H9 (cell line): ENCODE measurements around the gene DARS1. TPM values are rescaled to one million over a fixed set of nuclear protein-coding genes. Genes with fewer than 3 reads are reported as not detected.

Experiments used
- DNase-seq: peaks from one replicate; pipeline ENCODE4 v3.0.0-alpha.2; 2017
- H2AFZ ChIP-seq: one replicate; pipeline ENCODE4 v1.6.1; 2013; ENCODE audit warnings: mild to moderate bottlenecking, low read length, control low read depth, moderate library complexity
- H2AK5ac ChIP-seq: 2 replicates; pipeline ENCODE4 v1.6.1; 2013; ENCODE audit warnings: low read length, control low read depth, mixed read lengths; ENCODE audit not compliant: insufficient read length
- H2BK120ac ChIP-seq: one replicate; pipeline ENCODE4 v1.6.1; 2013; ENCODE audit warnings: low read depth, mild to moderate bottlenecking, low read length, control low read depth, inconsistent platforms; ENCODE audit not compliant: poor library complexity, severe bottlenecking
- H2BK12ac ChIP-seq: 2 replicates; pipeline ENCODE4 v1.6.1; 2013; ENCODE audit warnings: low read length, control low read depth, mixed read lengths, low read depth; ENCODE audit not compliant: insufficient read length
- H2BK15ac ChIP-seq: 2 replicates; pipeline ENCODE4 v1.6.1; 2013; ENCODE audit warnings: low read depth, low read length, control low read depth
- H2BK20ac ChIP-seq: one replicate; pipeline ENCODE4 v1.6.1; 2013; ENCODE audit warnings: low read depth, mild to moderate bottlenecking, low read length, control low read depth, inconsistent platforms; ENCODE audit not compliant: poor library complexity, severe bottlenecking
- H2BK5ac ChIP-seq: 2 replicates; pipeline ENCODE4 v1.6.1; 2013; ENCODE audit warnings: low read length, control low read depth, mixed read lengths; ENCODE audit not compliant: insufficient read length
- H3K14ac ChIP-seq: 2 replicates; pipeline ENCODE4 v1.6.1; 2013; ENCODE audit warnings: low read length, control low read depth; ENCODE audit not compliant: insufficient read depth
- H3K18ac ChIP-seq: 2 replicates; pipeline ENCODE4 v1.6.1; 2013; ENCODE audit warnings: low read depth, mild to moderate bottlenecking, mixed read lengths, low read length, control low read depth; ENCODE audit not compliant: insufficient read length
- H3K23ac ChIP-seq: 2 replicates; pipeline ENCODE4 v1.6.1; 2013; ENCODE audit warnings: low read length, control low read depth, mixed read lengths, low read depth; ENCODE audit not compliant: insufficient read length
- H3K23me2 ChIP-seq: 2 replicates; pipeline ENCODE4 v1.6.1; 2013; ENCODE audit warnings: low read depth, mild to moderate bottlenecking, mixed read lengths, low read length, control low read depth; ENCODE audit not compliant: insufficient read length, poor library complexity, severe bottlenecking
- H3K27ac ChIP-seq: 2 replicates; pipeline ENCODE4 v1.5.1; 2013; ENCODE audit warnings: low read length, control low read depth, mixed read lengths, low read depth; ENCODE audit not compliant: insufficient read length
- H3K27me3 ChIP-seq: 2 replicates; pipeline ENCODE4 v1.6.1; 2013; ENCODE audit warnings: low read length, control low read depth, inconsistent platforms; ENCODE audit not compliant: insufficient read depth
- H3K4ac ChIP-seq: 2 replicates; pipeline ENCODE4 v1.6.1; 2013; ENCODE audit warnings: low read depth, mild to moderate bottlenecking, control low read depth, inconsistent platforms, low read length, moderate library complexity
- H3K4me1 ChIP-seq: 2 replicates; pipeline ENCODE4 v1.6.1; 2013; ENCODE audit warnings: low read length, control low read depth, inconsistent platforms; ENCODE audit not compliant: insufficient read depth
- H3K4me2 ChIP-seq: 2 replicates; pipeline ENCODE4 v1.6.1; 2013; ENCODE audit warnings: low read length, control low read depth, mixed read lengths; ENCODE audit not compliant: insufficient read length, insufficient read depth
- H3K56ac ChIP-seq: 2 replicates; pipeline ENCODE4 v1.6.1; 2013; ENCODE audit warnings: low read depth, mild to moderate bottlenecking, mixed read lengths, low read length, control low read depth; ENCODE audit not compliant: insufficient read length
- H3K79me1 ChIP-seq: 2 replicates; pipeline ENCODE4 v1.6.1; 2013; ENCODE audit warnings: low read depth, mild to moderate bottlenecking, moderate library complexity, low read length, control low read depth, inconsistent platforms; ENCODE audit not compliant: insufficient read depth, poor library complexity, severe bottlenecking
- H3K79me2 ChIP-seq: 2 replicates; pipeline ENCODE4 v1.6.1; 2013; ENCODE audit warnings: low read length, control low read depth, inconsistent platforms; ENCODE audit not compliant: insufficient read depth
- H3K9ac ChIP-seq: 2 replicates; pipeline ENCODE4 v1.6.1; 2013; ENCODE audit warnings: low read length, control low read depth, mixed read lengths; ENCODE audit not compliant: insufficient read length; ENCODE audit errors: extremely low read depth
- H3K9me3 ChIP-seq: one replicate; pipeline ENCODE4 v1.6.1; 2013; ENCODE audit warnings: low read depth, low read length, inconsistent platforms; ENCODE audit not compliant: control insufficient read depth
- H3T11ph ChIP-seq: one replicate; pipeline ENCODE4 v1.6.1; 2013; ENCODE audit warnings: mild to moderate bottlenecking, low read length, control low read depth, inconsistent platforms
- H4K20me1 ChIP-seq: one replicate; pipeline ENCODE4 v1.6.1; 2013; ENCODE audit not compliant: control insufficient read depth, insufficient read length, insufficient read depth
- H4K5ac ChIP-seq: 2 replicates; pipeline ENCODE4 v1.6.1; 2013; ENCODE audit warnings: low read depth, mild to moderate bottlenecking, mixed read lengths, low read length, control low read depth; ENCODE audit not compliant: insufficient read length
- H4K8ac ChIP-seq: replicated peaks from 2 replicates; pipeline ENCODE4 v1.6.1; 2013; ENCODE audit warnings: low read length, control low read depth, mixed read lengths, low read depth; ENCODE audit not compliant: insufficient read length
- H4K91ac ChIP-seq: 2 replicates; pipeline ENCODE4 v1.6.1; 2013; ENCODE audit warnings: low read depth, mild to moderate bottlenecking, moderate library complexity, mixed read lengths, low read length, control low read depth; ENCODE audit not compliant: insufficient read length
- H3K27ac Mint-ChIP-seq, 3 experiments: 2 replicates in 2 of 3; 3 replicates in 1 of 3; pipeline ENCODE4 v1.8.0; 2020 to 2021; ENCODE audit warnings: mixed read lengths in 3 of 3, mild to moderate bottlenecking in 1 of 3, moderate library complexity in 1 of 3
- H3K27me3 Mint-ChIP-seq: 2 replicates; pipeline ENCODE4 v1.8.0; 2021; ENCODE audit warnings: low read depth, mild to moderate bottlenecking, moderate library complexity, mixed read lengths
- H3K36me3 Mint-ChIP-seq, 3 experiments: 2 replicates in 2 of 3; 3 replicates in 1 of 3; pipeline ENCODE4 v1.8.0; 2020 to 2021; ENCODE audit warnings: low read depth in 3 of 3, mixed read lengths in 3 of 3; ENCODE audit not compliant: insufficient read depth in 1 of 3
- H3K4me1 Mint-ChIP-seq, 2 experiments: 2 replicates each; pipeline ENCODE4 v1.8.0; 2020; ENCODE audit warnings: mixed read lengths in 2 of 2
- H3K4me3 Mint-ChIP-seq, 2 experiments: 2 replicates in 1 of 2; 3 replicates in 1 of 2; pipeline ENCODE4 v1.8.0; 2020 to 2021; ENCODE audit warnings: mild to moderate bottlenecking in 2 of 2, mixed read lengths in 2 of 2, moderate library complexity in 1 of 2
- H3K9me3 Mint-ChIP-seq, 2 experiments: 2 replicates in 1 of 2; 3 replicates in 1 of 2; pipeline ENCODE4 v1.8.0; 2020; ENCODE audit warnings: mild to moderate bottlenecking in 2 of 2, mixed read lengths in 2 of 2, moderate library complexity in 1 of 2
- CTCF ChIP-seq: fragments of 200-600 bp; sonication (generic); conservative IDR thresholded peaks from 3 replicates; pipeline ENCODE4 v1.8.0; 2021; ENCODE audit warnings: antibody characterized with exemption, mild to moderate bottlenecking
- WGBS: extraction: QIAGEN DNeasy Blood & Tissue Kit; methylation state at CpG from one replicate; pipeline ENCODE4 v1.1.7; 2013; ENCODE audit warnings: missing lambda C conversion rate, low lambda C conversion rate, mixed read lengths; ENCODE audit not compliant: insufficient read length; ENCODE audit errors: extremely low coverage; 5-methylcytosine and 5-hydroxymethylcytosine counted together
- total RNA-seq: library from RNA; stranded (reverse); gene quantifications from 2 replicates; pipeline ENCODE4 v1.2.1, GENCODE V29; 2021

Gene DARS1
- total RNA-seq, 1 experiment from 2014 or later: 117 TPM

GRCh38 chr2:135969655-135970387, 15.6 kb downstream of the DARS1 start:
- H2BK120ac ChIP-seq: no peak overlapping the region
- H3K79me2 ChIP-seq: no peaks in the 10 kb centered on the region; the same call in 1 of the 2 replicates
- no peak overlapping the region for H4K91ac ChIP-seq
- no peak overlapping the region for H3K27ac ChIP-seq
- H3K9me3 Mint-ChIP-seq: peaks cover 3 to 6% of the 10 kb centered on the region in 2 experiments; a peak in 4 of 5 replicates
- no peak overlapping the region for H3K18ac ChIP-seq
- no peak overlapping the region for H3K9ac ChIP-seq
- no peak overlapping the region for H3K56ac ChIP-seq
- TF ChIP-seq CTCF: no peak
- no peaks in the 10 kb centered on the region for H3K4me1 ChIP-seq
- no peak overlapping the region for H4K5ac ChIP-seq
- H3K14ac ChIP-seq: no peak overlapping the region
- H3K4me2 ChIP-seq: no peak overlapping the region
- no peak overlapping the region for H3T11ph ChIP-seq
- no CpG with 5 or more reads among the region's 4 CpGs for WGBS
- H3K27me3 ChIP-seq: no peaks in the 10 kb centered on the region
- no peak overlapping the region for H2AFZ ChIP-seq
- no peak overlapping the region for H2BK12ac ChIP-seq
- no peak overlapping the region for H2BK15ac ChIP-seq
- H4K20me1 ChIP-seq: no peaks in the 10 kb centered on the region
- H4K8ac ChIP-seq: no peak overlapping the region
- H3K23me2 ChIP-seq: no peaks in the 10 kb centered on the region
- H3K36me3 Mint-ChIP-seq: peaks cover 28 to 42% (median 41%) of the 10 kb centered on the region in 3 experiments
- DNase-seq: no peak
- H3K4me3 Mint-ChIP-seq: no peak overlapping the region
- H3K27me3 Mint-ChIP-seq: no peaks in the 10 kb centered on the region
- H3K4ac ChIP-seq: no peak overlapping the region
- no peak overlapping the region for H2AK5ac ChIP-seq
- no peak overlapping the region for H3K27ac Mint-ChIP-seq
- no peak overlapping the region for H3K23ac ChIP-seq
- H2BK20ac ChIP-seq: no peak overlapping the region
- peaks cover 3% of the 10 kb centered on the region for H3K79me1 ChIP-seq
- no peaks in the 10 kb centered on the region for H3K9me3 ChIP-seq
- H2BK5ac ChIP-seq: no peak overlapping the region
- H3K4me1 Mint-ChIP-seq: no peaks in the 10 kb centered on the region
